ENCODE measurements around the gene UCHL1. TPM values are rescaled to one million over a fixed set of nuclear protein-coding genes. Genes with fewer than 3 reads are reported as not detected.

UCHL1 gene
- total and polyA plus RNA-seq, 7 experiments from 2014 or later: 0.27 TPM; not detected in 6

DNA sequence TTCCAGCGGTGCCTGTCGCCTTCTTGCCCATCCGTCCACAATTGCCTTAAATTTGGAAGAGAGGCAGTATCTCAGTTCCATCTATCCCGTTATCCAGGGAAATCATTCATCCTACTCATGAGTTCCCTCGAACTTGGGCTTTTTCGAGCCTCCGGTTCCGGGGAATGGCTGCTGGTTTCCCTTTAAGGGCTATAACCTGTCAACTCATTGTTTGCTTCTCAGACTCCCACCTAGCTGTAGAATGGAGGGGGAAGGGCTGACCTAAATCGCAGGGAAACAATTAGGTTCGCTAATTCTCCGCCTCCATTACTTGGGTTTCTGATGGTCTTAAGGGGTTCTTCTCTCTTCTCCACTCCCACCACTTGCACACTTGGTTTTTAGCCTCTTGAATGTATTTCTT, 1.2 kb downstream of the UCHL1 start:
- H3K9me3 ChIP-seq (ENCODE audit: control insufficient read depth in 2 of 3, low read length in 3 of 3): no peaks in the 10 kb centered on the region
- ATAC-seq (no peak), DNase-seq (no peak)
- H3K27ac ChIP-seq (ENCODE audit: low read depth, low read length): no peak overlapping the region
- H3K27ac Mint-ChIP-seq: no peak overlapping the region
- H3K36me3 ChIP-seq (ENCODE audit: control insufficient read depth in 2 of 3, insufficient read depth in 3 of 3, low read length in 3 of 3): no peaks in the 10 kb centered on the region
- peak overlapping the region; percentile 59 to 81 (median 77) for H3K4me3 Mint-ChIP-seq
- intact Hi-C loops (cut with micrococcal nuclease): no loop called here
- H3K9me3 Mint-ChIP-seq: peaks cover 0 to 7% (median 0%) of the 10 kb centered on the region in 11 donors
- H3K4me3 ChIP-seq (ENCODE audit: low read length): no peak overlapping the region
- ChIA-PET CTCF (interaction anchor here (1.0 kb wide), 1 partner anchor 23 kb away, joined by 3 read pairs; no protein-coding TSS in a partner anchor), POLR2A (no interaction called here)
- H3K27me3 Mint-ChIP-seq: peaks cover 53 to 66% (median 60%) of the 10 kb centered on the region in 5 donors
- no peaks in the 10 kb centered on the region for H3K4me1 ChIP-seq (ENCODE audit: control insufficient read depth in 2 of 2, insufficient read depth in 2 of 2, low read length in 2 of 2)
- H3K36me3 Mint-ChIP-seq: peaks cover 0 to 9% (median 0%) of the 10 kb centered on the region in 5 donors
- peaks cover 2 to 20% (median 14%) of the 10 kb centered on the region in 7 donors for H3K4me1 Mint-ChIP-seq
- peaks cover 0 to 5% of the 10 kb centered on the region in 2 donors for H3K27me3 ChIP-seq (ENCODE audit: control insufficient read depth in 2 of 2, insufficient read depth in 2 of 2, low read length in 2 of 2)

DNA sequence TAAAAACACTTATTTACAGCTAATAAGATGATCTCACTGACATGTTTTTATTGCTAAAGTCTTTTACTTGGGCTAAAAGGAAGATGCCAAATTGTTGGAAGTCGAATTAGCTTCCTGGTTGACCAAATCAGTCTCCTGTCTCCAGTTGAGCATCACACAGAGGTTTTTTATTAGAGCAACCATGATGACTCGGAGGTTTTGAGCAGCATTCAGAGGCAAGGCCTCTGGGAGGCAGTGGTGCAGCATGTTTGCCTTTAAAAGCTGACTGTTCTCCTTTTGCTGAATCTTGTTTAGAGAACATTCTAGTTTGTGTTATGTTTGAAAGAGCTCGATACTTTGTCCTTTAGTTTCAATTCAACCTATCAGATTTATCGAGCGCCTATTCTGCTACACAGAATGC, 2.1 kb downstream of the UCHL1 start:
- Histone ChIP-seq H3K4me3 (ENCODE audit: low read length) (no peak overlapping the region), H3K27me3 (ENCODE audit: control insufficient read depth in 2 of 2, insufficient read depth in 2 of 2, low read length in 2 of 2) (peaks cover 0 to 5% of the 10 kb centered on the region in 2 donors), H3K27ac (ENCODE audit: low read depth, low read length) (no peak overlapping the region), H3K4me1 (ENCODE audit: control insufficient read depth in 2 of 2, insufficient read depth in 2 of 2, low read length in 2 of 2) (no peaks in the 10 kb centered on the region), H3K9me3 (ENCODE audit: control insufficient read depth in 2 of 3, low read length in 3 of 3) (no peaks in the 10 kb centered on the region), H3K36me3 (ENCODE audit: control insufficient read depth in 2 of 3, insufficient read depth in 3 of 3, low read length in 3 of 3) (no peaks in the 10 kb centered on the region)
- Mint-ChIP-seq H3K36me3 (peaks cover 0 to 9% (median 0%) of the 10 kb centered on the region in 5 donors), H3K4me1 (peaks cover 2 to 20% (median 14%) of the 10 kb centered on the region in 7 donors), H3K27me3 (peaks cover 54 to 66% (median 56%) of the 10 kb centered on the region in 5 donors), H3K9me3 (peaks cover 0 to 7% (median 0%) of the 10 kb centered on the region in 11 donors), H3K4me3 (peak overlapping the region in 3 of 10 donors; percentile 4 to 73 (median 59)), H3K27ac (no peak overlapping the region)
- no peak for DNase-seq
- ATAC-seq: no peak
- intact Hi-C loops (cut with micrococcal nuclease): no loop called here
- POLR2A ChIA-PET: no interaction called here
- CTCF ChIA-PET: interaction anchor here (1.0 kb wide), 1 partner anchor 23 kb away, joined by 3 read pairs; no protein-coding TSS in a partner anchor

DNA sequence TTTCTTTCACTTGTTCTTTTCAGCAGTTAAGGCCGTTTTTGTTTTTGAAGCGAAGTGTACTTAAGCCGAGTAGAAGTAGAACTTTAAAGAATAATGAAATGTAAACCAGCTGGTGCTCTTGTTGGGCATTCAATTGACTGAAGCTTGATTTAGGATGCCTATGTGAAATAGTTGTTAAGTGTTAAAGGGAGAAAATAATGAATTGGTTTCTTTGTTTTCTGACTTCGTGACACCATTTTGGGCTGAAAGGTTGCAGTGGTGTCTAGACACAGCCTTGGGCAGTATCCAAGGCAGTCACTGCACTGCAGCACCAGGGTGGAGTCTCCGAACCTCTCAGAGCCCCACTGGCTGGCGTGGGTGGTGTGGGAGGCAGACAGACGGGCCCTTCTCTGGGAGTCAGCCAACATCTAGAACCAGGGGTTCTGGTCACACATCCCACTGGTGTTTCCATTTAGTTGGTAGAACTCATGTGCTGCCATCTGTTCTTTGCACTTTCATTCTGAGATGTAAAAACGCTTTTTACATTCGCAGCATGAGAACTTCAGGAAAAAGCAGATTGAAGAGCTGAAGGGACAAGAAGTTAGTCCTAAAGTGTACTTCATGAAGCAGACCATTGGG, 3.5 kb downstream of the UCHL1 start:
- Mint-ChIP-seq H3K9me3 (peaks cover 0 to 7% (median 0%) of the 10 kb centered on the region in 11 donors), H3K36me3 (peaks cover 0 to 9% (median 0%) of the 10 kb centered on the region in 5 donors), H3K27ac (no peak overlapping the region), H3K27me3 (peaks cover 44 to 59% (median 48%) of the 10 kb centered on the region in 5 donors), H3K4me1 (peaks cover 2 to 20% (median 14%) of the 10 kb centered on the region in 7 donors), H3K4me3 (no peak overlapping the region)
- H3K4me1 ChIP-seq (ENCODE audit: control insufficient read depth in 2 of 2, insufficient read depth in 2 of 2, low read length in 2 of 2): no peaks in the 10 kb centered on the region
- POLR2A ChIA-PET: no interaction called here
- CTCF ChIA-PET: no interaction called here
- intact Hi-C loops (cut with micrococcal nuclease): no loop called here
- H3K36me3 ChIP-seq (ENCODE audit: control insufficient read depth in 2 of 3, insufficient read depth in 3 of 3, low read length in 3 of 3): no peaks in the 10 kb centered on the region
- H3K9me3 ChIP-seq (ENCODE audit: control insufficient read depth in 2 of 3, low read length in 3 of 3): no peaks in the 10 kb centered on the region
- no peak for ATAC-seq
- no peak overlapping the region for H3K4me3 ChIP-seq (ENCODE audit: low read length)
- DNase-seq: no peak
- peaks cover 0 to 5% of the 10 kb centered on the region in 2 donors for H3K27me3 ChIP-seq (ENCODE audit: control insufficient read depth in 2 of 2, insufficient read depth in 2 of 2, low read length in 2 of 2)
- H3K27ac ChIP-seq (ENCODE audit: low read depth, low read length): no peak overlapping the region

DNA sequence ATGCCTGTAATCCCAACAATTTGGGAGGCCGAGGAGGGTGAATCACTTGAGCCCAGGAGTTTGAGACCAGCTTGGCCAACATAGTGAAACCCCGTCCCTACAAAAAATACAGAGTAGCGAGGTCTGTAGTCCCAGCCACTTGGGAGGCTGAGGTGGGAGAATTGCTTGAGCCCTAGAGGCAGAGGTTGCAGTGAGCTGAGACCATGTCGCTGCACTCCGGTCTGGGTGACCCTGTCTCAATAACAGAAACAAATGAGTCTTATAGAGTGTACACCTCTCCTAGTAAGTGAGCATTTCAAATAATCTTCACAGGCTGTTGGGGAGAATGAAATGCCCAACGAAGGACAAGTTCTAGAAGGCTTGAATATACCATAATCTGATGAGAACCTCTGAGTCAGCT, 5.5 kb downstream of the UCHL1 start:
- Histone ChIP-seq H3K27ac (ENCODE audit: low read depth, low read length) (no peak overlapping the region), H3K4me1 (ENCODE audit: control insufficient read depth in 2 of 2, insufficient read depth in 2 of 2, low read length in 2 of 2) (no peaks in the 10 kb centered on the region), H3K27me3 (ENCODE audit: control insufficient read depth in 2 of 2, insufficient read depth in 2 of 2, low read length in 2 of 2) (no peaks in the 10 kb centered on the region), H3K9me3 (ENCODE audit: control insufficient read depth in 2 of 3, low read length in 3 of 3) (no peaks in the 10 kb centered on the region), H3K4me3 (ENCODE audit: low read length) (no peak overlapping the region), H3K36me3 (ENCODE audit: control insufficient read depth in 2 of 3, insufficient read depth in 3 of 3, low read length in 3 of 3) (no peaks in the 10 kb centered on the region)
- H3K36me3 Mint-ChIP-seq: no peaks in the 10 kb centered on the region
- ATAC-seq: no peak
- H3K4me1 Mint-ChIP-seq: peaks cover 2 to 12% (median 8%) of the 10 kb centered on the region in 7 donors
- ChIA-PET CTCF (no interaction called here), POLR2A (no interaction called here)
- intact Hi-C loops (cut with micrococcal nuclease): no loop called here
- H3K9me3 Mint-ChIP-seq: peaks cover 0 to 5% (median 0%) of the 10 kb centered on the region in 11 donors
- peaks cover 29 to 49% (median 33%) of the 10 kb centered on the region in 5 donors for H3K27me3 Mint-ChIP-seq
- H3K4me3 Mint-ChIP-seq: no peak overlapping the region
- DNase-seq: no peak
- no peak overlapping the region for H3K27ac Mint-ChIP-seq

DNA sequence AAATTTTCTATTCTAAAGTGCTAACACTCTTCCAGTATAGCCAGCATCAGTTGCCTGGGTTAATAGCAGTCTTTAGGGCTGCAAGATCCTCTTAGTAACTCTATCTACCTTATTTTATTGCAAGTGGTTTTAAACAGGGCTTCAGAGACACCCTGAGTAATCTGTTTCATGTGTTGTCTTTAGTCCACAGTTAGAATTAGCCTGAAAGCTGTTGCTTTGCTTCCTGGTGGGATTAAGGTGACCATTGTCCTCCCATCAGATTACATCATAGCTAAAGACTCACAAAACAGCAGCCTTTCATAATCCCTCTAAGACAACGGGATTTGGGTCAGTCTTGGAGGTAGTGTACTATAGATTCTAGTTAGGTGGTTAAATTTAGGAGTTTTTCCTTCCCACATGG, 7.5 kb downstream of the UCHL1 start:
- no peak overlapping the region for H3K27ac Mint-ChIP-seq
- ChIA-PET POLR2A (no interaction called here), CTCF (no interaction called here)
- H3K27me3 Mint-ChIP-seq: peaks cover 15 to 34% (median 21%) of the 10 kb centered on the region in 5 donors
- intact Hi-C loops (cut with micrococcal nuclease): no loop called here
- no peak overlapping the region for H3K4me3 Mint-ChIP-seq
- Histone ChIP-seq H3K36me3 (ENCODE audit: control insufficient read depth in 2 of 3, insufficient read depth in 3 of 3, low read length in 3 of 3) (no peaks in the 10 kb centered on the region), H3K27ac (ENCODE audit: low read depth, low read length) (no peak overlapping the region), H3K4me3 (ENCODE audit: low read length) (no peak overlapping the region), H3K9me3 (ENCODE audit: control insufficient read depth in 2 of 3, low read length in 3 of 3) (no peaks in the 10 kb centered on the region), H3K27me3 (ENCODE audit: control insufficient read depth in 2 of 2, insufficient read depth in 2 of 2, low read length in 2 of 2) (no peaks in the 10 kb centered on the region), H3K4me1 (ENCODE audit: control insufficient read depth in 2 of 2, insufficient read depth in 2 of 2, low read length in 2 of 2) (no peaks in the 10 kb centered on the region)
- DNase-seq (no peak), ATAC-seq (no peak)
- H3K9me3 Mint-ChIP-seq: no peaks in the 10 kb centered on the region
- H3K36me3 Mint-ChIP-seq: no peaks in the 10 kb centered on the region
- H3K4me1 Mint-ChIP-seq: no peaks in the 10 kb centered on the region

DNA sequence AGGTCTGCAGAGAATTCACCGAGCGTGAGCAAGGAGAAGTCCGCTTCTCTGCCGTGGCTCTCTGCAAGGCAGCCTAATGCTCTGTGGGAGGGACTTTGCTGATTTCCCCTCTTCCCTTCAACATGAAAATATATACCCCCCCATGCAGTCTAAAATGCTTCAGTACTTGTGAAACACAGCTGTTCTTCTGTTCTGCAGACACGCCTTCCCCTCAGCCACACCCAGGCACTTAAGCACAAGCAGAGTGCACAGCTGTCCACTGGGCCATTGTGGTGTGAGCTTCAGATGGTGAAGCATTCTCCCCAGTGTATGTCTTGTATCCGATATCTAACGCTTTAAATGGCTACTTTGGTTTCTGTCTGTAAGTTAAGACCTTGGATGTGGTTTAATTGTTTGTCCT, 11.3 kb downstream of the UCHL1 start:
- H3K27me3 Mint-ChIP-seq: peaks cover 2 to 15% (median 6%) of the 10 kb centered on the region in 5 donors
- Histone ChIP-seq H3K27me3 (ENCODE audit: control insufficient read depth in 2 of 2, insufficient read depth in 2 of 2, low read length in 2 of 2) (no peaks in the 10 kb centered on the region), H3K36me3 (ENCODE audit: control insufficient read depth in 2 of 3, insufficient read depth in 3 of 3, low read length in 3 of 3) (no peaks in the 10 kb centered on the region), H3K4me3 (ENCODE audit: low read length) (no peak overlapping the region), H3K9me3 (ENCODE audit: control insufficient read depth in 2 of 3, low read length in 3 of 3) (no peaks in the 10 kb centered on the region), H3K27ac (ENCODE audit: low read depth, low read length) (no peak overlapping the region), H3K4me1 (ENCODE audit: control insufficient read depth in 2 of 2, insufficient read depth in 2 of 2, low read length in 2 of 2) (no peaks in the 10 kb centered on the region)
- no peaks in the 10 kb centered on the region for H3K36me3 Mint-ChIP-seq
- no peaks in the 10 kb centered on the region for H3K4me1 Mint-ChIP-seq
- peaks cover 0 to 1% (median 0%) of the 10 kb centered on the region in 11 donors for H3K9me3 Mint-ChIP-seq
- no peak overlapping the region for H3K4me3 Mint-ChIP-seq
- ChIA-PET POLR2A (no interaction called here), CTCF (no interaction called here)
- no peak overlapping the region for H3K27ac Mint-ChIP-seq
- no peak for DNase-seq
- ATAC-seq: no peak
- intact Hi-C loops (cut with micrococcal nuclease): no loop called here
